ENCODE measurements around the gene FARP1. TPM values are rescaled to one million over a fixed set of nuclear protein-coding genes. Genes with fewer than 3 reads are reported as not detected.

FARP1 gene
- polyA plus RNA-seq, 1 of the 3 experiments (the other 2 are of a cell fraction), result 12.0 TPM

- ChIA-PET CTCF (interaction anchor here (1.6 kb wide), 1 partner anchor 29 kb away, joined by 3 read pairs; no protein-coding TSS in a partner anchor), POLR2A (no interaction called here)
- WGBS (ENCODE audit: low lambda C conversion rate), result 95% methylated on average over 4 of the region's 7 CpGs
- Histone ChIP-seq H3K36me3 (replicated peaks in 1 of 2; ENCODE audit: control insufficient read depth in 1 of 2, insufficient read depth in 2 of 2, low read length in 1 of 2) (no peaks in the 10 kb centered on the region), H3K4me1 (ENCODE audit: control insufficient read depth in 1 of 2, insufficient read depth in 2 of 2, low read depth in 1 of 2, low read length in 1 of 2) (peaks cover 6 to 22% of the 10 kb centered on the region in 2 experiments; a peak in 3 of 4 replicates), H3K79me2 (ENCODE audit: insufficient read depth) (peaks cover 82% of the 10 kb centered on the region), H3K9me3 (no peaks in the 10 kb centered on the region), H2AFZ (ENCODE audit: low read depth) (no peak overlapping the region), H3K4me3 (ENCODE audit: low read depth in 2 of 2, low read length in 1 of 2) (no peak overlapping the region), H3K27me3 (ENCODE audit: insufficient read depth) (no peaks in the 10 kb centered on the region), H3K27ac (ENCODE audit: low read depth in 2 of 2, low read length in 1 of 2) (no peak overlapping the region), H3F3A (replicated peaks; ENCODE audit: insufficient read depth) (no peaks in the 10 kb centered on the region), H3K9ac (no peak overlapping the region), H3K4me2 (no peak overlapping the region), H4K20me1 (ENCODE audit: insufficient read depth) (peaks cover 4% of the 10 kb centered on the region; the same call in 1 of the 2 replicates), H3K9me2 (no peaks in the 10 kb centered on the region)
- TF ChIP-seq EZH2phosphoT487 (IDR thresholded peaks at IDR 0.05; ENCODE audit: borderline replicate concordance, low read depth) (no peak), FOSL2 (IDR thresholded peaks at IDR 0.05; ENCODE audit: borderline replicate concordance, low read depth) (no peak), GABPA (IDR thresholded peaks at IDR 0.05; ENCODE audit: low read depth) (no peak), EP300 (IDR thresholded peaks at IDR 0.05; ENCODE audit: borderline replicate concordance in 1 of 2, low read depth in 1 of 2, low read length in 1 of 2) (no peak), REST (IDR thresholded peaks at IDR 0.05; ENCODE audit: low read depth, low read length) (no peak), RAD21 (IDR thresholded peaks at IDR 0.05; ENCODE audit: low read length) (no peak), ZBTB33 (IDR thresholded peaks at IDR 0.05; ENCODE audit: borderline replicate concordance, low read depth) (no peak), RFX5 (IDR thresholded peaks at IDR 0.05; ENCODE audit: low read length) (no peak), YY1 (IDR thresholded peaks at IDR 0.05; ENCODE audit: low read depth) (no peak)
- TF ChIP-seq, protein P1, sequence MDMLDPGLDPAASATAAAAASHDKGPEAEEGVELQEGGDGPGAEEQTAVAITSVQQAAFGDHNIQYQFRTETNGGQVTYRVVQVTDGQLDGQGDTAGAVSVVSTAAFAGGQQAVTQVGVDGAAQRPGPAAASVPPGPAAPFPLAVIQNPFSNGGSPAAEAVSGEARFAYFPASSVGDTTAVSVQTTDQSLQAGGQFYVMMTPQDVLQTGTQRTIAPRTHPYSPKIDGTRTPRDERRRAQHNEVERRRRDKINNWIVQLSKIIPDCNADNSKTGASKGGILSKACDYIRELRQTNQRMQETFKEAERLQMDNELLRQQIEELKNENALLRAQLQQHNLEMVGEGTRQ (IDR thresholded peaks at IDR 0.05; ENCODE audit: borderline replicate concordance, low read depth, low read length), result no peak
- no peak for DNase-seq
Observed at GRCh38 chr13:98187965-98188261, 45.0 kb downstream of the FARP1 start.
